AG08395 (cell line): ENCODE data around the gene RHOH.

Experiments
- DNase-seq: peaks from one replicate; pipeline ENCODE4 v3.0.0; 2012; ENCODE audit warnings: mixed read lengths, low spot score

The RHOH gene

GRCh38 chr4:40190019-40190418 lies 6.8 kb upstream of the RHOH start:
- DNase-seq = no peak

- DNase-seq = no peak
These were observed 6.4 kb upstream of the RHOH start for GRCh38 chr4:40190465-40190864.

- no peak for DNase-seq
These were observed 5.7 kb upstream of the RHOH start for GRCh38 chr4:40190880-40191815.

GRCh38 chr4:40192114-40193015 lies 4.5 kb upstream of the RHOH start:
- DNase-seq = no peak

GRCh38 chr4:40193016-40193571 lies 3.7 kb upstream of the RHOH start:
- no peak for DNase-seq

- DNase-seq = no peak
These were observed 3.3 kb upstream of the RHOH start for GRCh38 chr4:40193578-40193977.

- DNase-seq = no peak
These were observed 2.1 kb upstream of the RHOH start for GRCh38 chr4:40194602-40195161.

GRCh38 chr4:40195182-40196177 lies 1.4 kb upstream of the RHOH start:
- no peak for DNase-seq

- no peak for DNase-seq
These were observed 559 bp upstream of the RHOH start for GRCh38 chr4:40196272-40196671.

GRCh38 chr4:40197879-40198689 lies 1.3 kb downstream of the RHOH start:
- no peak for DNase-seq

- DNase-seq = no peak
These were observed 2.4 kb downstream of the RHOH start for GRCh38 chr4:40199179-40199670.

GRCh38 chr4:40199999-40200874 lies 3.4 kb downstream of the RHOH start:
- DNase-seq = no peak

- no peak for DNase-seq
These were observed 4.3 kb downstream of the RHOH start for GRCh38 chr4:40200875-40201801.

- DNase-seq = no peak
These were observed 5.1 kb downstream of the RHOH start for GRCh38 chr4:40201898-40202297.

- no peak for DNase-seq
These were observed 5.6 kb downstream of the RHOH start for GRCh38 chr4:40202474-40202873.

GRCh38 chr4:40204507-40205258 lies 7.9 kb downstream of the RHOH start:
- no peak for DNase-seq
